Ovary (tissue), 10 donors: ENCODE data around the gene PCDHB9. TPM values are rescaled to one million over a fixed set of nuclear protein-coding genes. Genes with fewer than 3 reads are reported as not detected.
"Not testable (repeated sequence)": the region's sequence is repeated elsewhere in the genome, so short reads cannot be mapped to it uniquely, and the experiment has no call there.

Experiments
- DNase-seq, 5 donors: peaks; one replicate each; pipeline ENCODE4 v3.0.0-alpha.2; 2019 to 2020
- H3K27ac ChIP-seq, 2 donors: fragments of 200-600 bp; one replicate each; pipeline versions ENCODE4 v1.5.1 to v1.8.0; 2019 to 2022
- H3K27me3 ChIP-seq: fragments of 200-600 bp; one replicate; pipeline ENCODE4 v1.8.0; 2022
- H3K36me3 ChIP-seq: fragments of 200-600 bp; sonication (generic); one replicate; pipeline ENCODE4 v1.5.1; 2019
- H3K4me1 ChIP-seq: one replicate; pipeline ENCODE4 v1.8.1; 2013; ENCODE audit warnings: mild to moderate bottlenecking, moderate library complexity; ENCODE audit not compliant: insufficient read depth
- H3K4me3 ChIP-seq: fragments of 200-600 bp; sonication (generic); one replicate; pipeline ENCODE4 v1.5.1; 2017
- H3K9me3 ChIP-seq, 2 donors: fragments of 200-600 bp in 1 of 2; sonication (generic) in 1 of 2; one replicate each; pipeline versions ENCODE4 v1.5.1 to v1.8.1; 2013 to 2019; ENCODE audit warnings: mild to moderate bottlenecking in 1 of 2, moderate library complexity in 1 of 2
- CTCF ChIP-seq, 3 donors: fragments of 450-650 bp in 2 of 3; fragments of 200-600 bp in 1 of 3; IDR thresholded peaks; one replicate each; pipeline versions ENCODE4 v1.5.1 to v1.8.0; 2016 to 2022; ENCODE audit warnings: antibody characterized with exemption in 3 of 3, mild to moderate bottlenecking in 1 of 3
- EP300 ChIP-seq: sonication (generic); formaldehyde crosslinking; IDR thresholded peaks from one replicate; pipeline ENCODE4 v1.6.1; 2017; ENCODE audit warnings: antibody characterized with exemption
- POLR2A ChIP-seq: fragments of 450-650 bp; IDR thresholded peaks from one replicate; pipeline ENCODE4 v1.6.1; 2017; ENCODE audit warnings: antibody characterized with exemption, mild to moderate bottlenecking, moderate library complexity
- WGBS, 3 donors: extraction: QIAGEN DNeasy Blood & Tissue Kit in 1 of 3; methylation state at CpG; one replicate each; pipeline versions ENCODE4 v1.1.5 to v1.1.7; 2013 to 2017; 5-methylcytosine and 5-hydroxymethylcytosine counted together
- intact Hi-C, 4 donors: fragments of 100-400 bp; cut with DNase I; formaldehyde crosslinking; loops; one replicate each; pipeline versions ENCODE4 v1.11.0 to v1.15.1; 2022 to 2023
- long read RNA-seq, 3 donors: library from polyadenylated mRNA in 2 of 3; unstranded in 2 of 3; transcript quantifications; one replicate each; pipeline ENCODE4 v2.0.0 and lab custom pipeline, GENCODE V29; 2021 to 2026
- polyA plus RNA-seq, 2 donors: library from polyadenylated mRNA; stranded (reverse); fragments of 200-250 nt in 1 of 2; fragments of 350-450 nt in 1 of 2; fragmentation: Illumina TruSeq in 1 of 2; extraction: RNeasy Lipid Tissue Mini Kit (QIAGEN cat#74804) in 1 of 2; gene quantifications; one replicate each; pipeline ENCODE4 v1.2.3, GENCODE V29; 2013 to 2014
- total RNA-seq, 7 donors: library from RNA; depleted of rRNA in 2 of 7; stranded (reverse); fragments of >200 nt in 2 of 7; fragmentation: NEBNext Ultra II Directional in 3 of 7; extraction: Animal tissue kit (Norgen Biotek cat#: 25700) in 3 of 7; gene quantifications; one replicate each; pipeline versions ENCODE4 v1.1.0 to v1.2.4, GENCODE V29; 2016 to 2023
- donor health status: DM: no; HTN: no; CAD: no; lungs with moderate emphysema.
- donor health status: DM: no; HTN: no; CAD: no.
- donor health status: Bipolar disorder and iron deficiency.
- donor health status: DM: yes; HTN: yes; CAD: no.
- donor health status: DM: no; HTN: no; CAD: no.
- donor health status: DM: yes; HTN: yes; CAD: no.

The PCDHB9 gene
- total RNA-seq, result 1 to 10 TPM; 2.0 to 5.4 (median 3.8) TPM
- polyA plus RNA-seq, result 1 to 10 TPM; 1.5 to 3.3 TPM
- long read RNA-seq, donor 1, full-length matches to known transcripts, result 3 of 3 reads
- long read RNA-seq, donor 1, partial matches to known transcripts, result 0 of 3 reads
- long read RNA-seq, donor 1, other reads (novel, unspliced or antisense), result 0 of 3 reads
- long read RNA-seq, donor 2, full-length matches to known transcripts, result 2 of 2 reads
- long read RNA-seq, donor 2, partial matches to known transcripts, result 0 of 2 reads
- long read RNA-seq, donor 2, other reads (novel, unspliced or antisense), result 0 of 2 reads
- long read RNA-seq, donor 3, full-length matches to known transcripts, result 1 of 1 reads
- long read RNA-seq, donor 3, partial matches to known transcripts, result 0 of 1 reads
- long read RNA-seq, donor 3, other reads (novel, unspliced or antisense), result 0 of 1 reads

GRCh38 chr5:141186897-141187512, at the start of gene PCDHB9:
Gene PCDHB9, plus strand, starts transcription at chr5:141187161. Its CDS starts 158 bp downstream, at chr5:141187319.
- DNase-seq, result peak in 1 of 5 donors; percentile 33
- no peak within 1 kb of the TSS for H3K4me3 ChIP-seq
- no peak within 1 kb of the TSS for H3K27ac ChIP-seq
- H3K36me3 ChIP-seq, result no peaks in the 10 kb centered on the region
- no peaks in the 10 kb centered on the region for H3K4me1 ChIP-seq
- peaks cover 0 to 24% of the 10 kb centered on the region in 2 donors for H3K9me3 ChIP-seq
- no peaks in the 10 kb centered on the region for H3K27me3 ChIP-seq
- no peak for TF ChIP-seq EP300
- no peak for TF ChIP-seq CTCF (IDR thresholded peaks at IDR 0.05)
- no peak for TF ChIP-seq POLR2A
- 12 to 23% (median 17%) methylated on average over 9 of the region's 9 CpGs for WGBS, 3 donors
- intact Hi-C loops, result no loop called here

- H3K27ac ChIP-seq, H3K4me1 ChIP-seq, intact Hi-C loops, H3K27me3 ChIP-seq, H3K4me3 ChIP-seq, H3K36me3 ChIP-seq, DNase-seq: not testable (repeated sequence)
- WGBS, 3 donors, result 38 to 58% (median 46%) methylated on average over 30 to 34 of the region's 34 CpGs
- peaks cover 0 to 20% of the 10 kb centered on the region in 2 donors for H3K9me3 ChIP-seq
Observed at GRCh38 chr5:141137346-141137745, 49.6 kb upstream of the PCDHB9 start.

DNA sequence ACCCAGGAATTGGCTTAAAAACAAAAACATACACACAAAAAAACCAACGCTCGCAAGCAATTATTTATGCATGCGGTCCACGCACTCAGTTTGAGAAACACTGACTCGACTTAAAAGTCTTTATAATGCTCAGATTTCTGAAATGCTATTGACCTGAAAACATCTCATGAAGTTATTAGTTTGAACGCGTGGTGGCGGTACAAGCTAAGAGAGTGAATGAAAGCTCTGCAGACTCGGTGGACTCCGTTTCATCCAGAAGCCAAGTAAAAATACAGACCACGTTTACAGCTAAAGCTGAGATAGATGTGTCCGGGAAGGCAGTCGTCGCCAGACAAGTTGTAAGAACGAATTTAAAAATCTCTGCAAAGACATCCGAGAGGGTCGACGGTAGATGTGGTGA, 37.1 kb upstream of the PCDHB9 start, which contains the start of gene PCDHB6:
Gene PCDHB6 (plus strand): TSS at position 246 of the 400 bp plus-strand sequence. CDS start 201 bp downstream, outside the sequence.
- Histone ChIP-seq H3K9me3 (peaks cover 2 to 25% of the 10 kb centered on the region in 2 donors), H3K4me1 (no peaks in the 10 kb centered on the region), H3K36me3 (no peaks in the 10 kb centered on the region), H3K27me3 (no peaks in the 10 kb centered on the region), H3K4me3 (no peak within 1 kb of the TSS), H3K27ac (no peak within 1 kb of the TSS)
- 7 to 18% (median 14%) methylated on average over 18 of the region's 18 CpGs for WGBS, 3 donors
- TF ChIP-seq EP300, result no peak
- TF ChIP-seq POLR2A, result no peak
- no peak for TF ChIP-seq CTCF (IDR thresholded peaks at IDR 0.05)
- intact Hi-C loops, result no loop called here
- DNase-seq, result no peak

- no peak for DNase-seq
- Histone ChIP-seq H3K36me3 (no peaks in the 10 kb centered on the region), H3K27ac (no peak overlapping the region), H3K4me1 (no peaks in the 10 kb centered on the region), H3K4me3 (no peak overlapping the region), H3K9me3 (peaks cover 2 to 25% of the 10 kb centered on the region in 2 donors), H3K27me3 (no peaks in the 10 kb centered on the region)
- intact Hi-C loops, result no loop called here
- WGBS, 3 donors, result 35 to 50% (median 41%) methylated on average over 33 of the region's 33 CpGs
- no peak for TF ChIP-seq POLR2A
Observed at GRCh38 chr5:141150224-141150992, 36.6 kb upstream of the PCDHB9 start.

DNA sequence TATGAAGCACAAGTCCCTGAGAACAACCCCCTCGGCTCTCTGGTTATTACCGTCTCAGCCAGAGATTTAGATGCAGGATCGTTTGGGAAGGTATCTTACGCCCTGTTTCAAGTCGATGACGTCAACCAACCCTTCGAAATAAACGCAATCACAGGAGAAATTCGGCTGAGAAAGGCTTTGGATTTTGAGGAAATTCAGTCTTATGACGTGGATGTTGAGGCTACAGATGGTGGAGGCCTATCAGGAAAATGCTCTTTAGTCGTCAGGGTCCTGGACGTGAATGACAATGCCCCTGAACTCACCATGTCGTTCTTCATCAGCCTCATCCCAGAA, 36.0 kb upstream of the PCDHB9 start:
- H3K9me3 ChIP-seq, result peaks cover 2 to 29% of the 10 kb centered on the region in 2 donors
- WGBS, 3 donors, result 29 to 40% (median 33%) methylated on average over 13 of the region's 13 CpGs
- no peaks in the 10 kb centered on the region for H3K4me1 ChIP-seq
- H3K27me3 ChIP-seq, result no peaks in the 10 kb centered on the region
- DNase-seq, result no peak
- H3K36me3 ChIP-seq, result no peaks in the 10 kb centered on the region
- TF ChIP-seq EP300 (no peak), CTCF (IDR thresholded peaks at IDR 0.05) (no peak), POLR2A (no peak)
- no peak overlapping the region for H3K27ac ChIP-seq
- H3K4me3 ChIP-seq, result no peak overlapping the region
- intact Hi-C loops, result no loop called here

DNA sequence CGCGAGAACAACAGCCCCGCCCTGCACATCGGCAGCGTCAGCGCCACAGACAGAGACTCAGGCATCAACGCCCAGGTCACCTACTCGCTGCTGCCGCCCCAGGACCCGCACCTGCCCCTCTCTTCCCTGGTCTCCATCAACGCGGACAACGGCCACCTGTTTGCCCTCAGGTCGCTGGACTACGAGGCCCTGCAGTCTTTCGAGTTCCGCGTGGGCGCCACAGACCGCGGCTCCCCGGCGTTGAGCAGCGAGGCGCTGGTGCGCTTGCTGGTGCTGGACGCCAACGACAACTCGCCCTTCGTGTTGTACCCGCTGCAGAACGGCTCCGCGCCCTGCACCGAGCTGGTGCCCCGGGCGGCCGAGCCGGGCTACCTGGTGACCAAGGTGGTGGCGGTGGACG, 35.3 kb upstream of the PCDHB9 start:
- H3K27me3 ChIP-seq, intact Hi-C loops, H3K4me3 ChIP-seq, H3K4me1 ChIP-seq, H3K36me3 ChIP-seq, H3K27ac ChIP-seq, DNase-seq: not testable (repeated sequence)
- WGBS, 3 donors, result 29 to 36% (median 31%) methylated on average over 20 to 39 of the region's 41 CpGs
- H3K9me3 ChIP-seq, result peaks cover 2 to 36% of the 10 kb centered on the region in 2 donors

DNA sequence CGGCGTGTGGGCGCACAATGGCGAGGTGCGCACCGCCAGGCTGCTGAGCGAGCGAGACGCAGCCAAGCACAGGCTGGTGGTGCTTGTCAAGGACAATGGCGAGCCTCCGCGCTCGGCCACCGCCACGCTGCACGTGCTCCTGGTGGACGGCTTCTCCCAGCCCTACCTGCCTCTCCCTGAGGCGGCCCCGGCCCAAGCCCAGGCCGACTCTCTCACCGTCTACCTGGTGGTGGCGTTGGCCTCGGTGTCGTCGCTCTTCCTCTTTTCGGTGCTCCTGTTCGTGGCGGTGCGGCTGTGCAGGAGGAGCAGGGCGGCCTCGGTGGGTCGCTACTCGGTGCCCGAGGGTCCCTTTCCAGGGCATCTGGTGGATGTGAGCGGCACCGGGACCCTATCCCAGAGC, 34.9 kb upstream of the PCDHB9 start:
- H3K36me3 ChIP-seq, intact Hi-C loops, H3K4me3 ChIP-seq, H3K27ac ChIP-seq, H3K27me3 ChIP-seq, H3K4me1 ChIP-seq, DNase-seq: not testable (repeated sequence)
- WGBS, 3 donors, result 18 to 36% (median 26%) methylated on average over 36 of the region's 36 CpGs
- peaks cover 2 to 38% of the 10 kb centered on the region in 2 donors for H3K9me3 ChIP-seq
